HepG2 (cell line): ENCODE results near the gene PYDC2. TPM values are rescaled to one million over a fixed set of nuclear protein-coding genes. Genes with fewer than 3 reads are reported as not detected.

Experiments
- ATAC-seq: fragments of 200-7000 bp; cut with Tn5 transposase; 3 replicates; pipeline ENCODE4 v1.9.1; 2020; ENCODE audit warnings: mild to moderate bottlenecking, moderate library complexity
- BruUV-seq: library from RNA; stranded (reverse); fragments of 400-500 nt; replicated peaks from 2 replicates; lab custom pipeline; 2021; lab: Mats Ljungman, UMichigan
- CTCF ChIA-PET: fragments of 300-600 bp; formaldehyde crosslinking; extraction: SDS; loops from one replicate; lab custom pipeline; 2021; ENCODE audit warnings: low total read pairs, inconsistent platforms, low intra/inter-chr PET ratio; lab: Yijun Ruan, JAX
- POLR2A ChIA-PET: fragments of 350-600 bp; sonication (Branson Sonifier 250); formaldehyde crosslinking; loops from one replicate; lab custom pipeline; 2020; ENCODE audit warnings: antibody characterized with exemption, inconsistent platforms; lab: Yijun Ruan, JAX
- DNase-seq: peaks from one replicate; pipeline ENCODE4 v3.0.0-alpha.2; 2015; ENCODE audit warnings: low spot score
- FAIRE-seq: peaks from 3 replicates; lab custom pipeline; 2011; peaks lifted over from hg19 to GRCh38; lab: Jason Lieb, UNC
- H2AFZ ChIP-seq: one replicate; pipeline ENCODE4 v1.6.1; 2011; ENCODE audit warnings: low read length, inconsistent platforms
- H3K27ac ChIP-seq: fragments of 300-600 bp; 3 replicates; pipeline ENCODE4 v1.8.0; 2011; ENCODE audit warnings: mixed run types, mild to moderate bottlenecking, mixed read lengths, low read length, inconsistent platforms; ENCODE audit not compliant: insufficient read depth; ENCODE audit errors: extremely low read length
- H3K27me3 ChIP-seq, 2 experiments: fragments of 200-600 bp in 1 of 2; 2 replicates in 1 of 2; 3 replicates in 1 of 2; pipeline versions ENCODE4 v1.6.0 to v1.8.0; 2011; ENCODE audit warnings: low read length in 2 of 2, mild to moderate bottlenecking in 2 of 2, moderate library complexity in 2 of 2, inconsistent platforms in 1 of 2; ENCODE audit not compliant: insufficient read depth in 2 of 2, control insufficient read depth in 1 of 2
- H3K36me3 ChIP-seq, 2 experiments: fragments of 200-600 bp in 1 of 2; replicated peaks in 1 of 2; 2 replicates in 1 of 2; 3 replicates in 1 of 2; pipeline versions ENCODE4 v1.5.1 to v1.8.0; 2011; ENCODE audit warnings: low read length in 2 of 2, inconsistent platforms in 1 of 2; ENCODE audit not compliant: insufficient read depth in 2 of 2, control insufficient read depth in 1 of 2
- H3K4me1 ChIP-seq: 2 replicates; pipeline ENCODE4 v1.5.1; 2012; ENCODE audit warnings: low read length, inconsistent platforms; ENCODE audit not compliant: insufficient read depth
- H3K4me2 ChIP-seq: 2 replicates; pipeline ENCODE4 v1.6.0; 2011; ENCODE audit warnings: low read depth, low read length, inconsistent platforms
- H3K4me3 ChIP-seq, 3 experiments: fragments of 200-600 bp in 1 of 3; sonication (generic), shearing (Covaris generic) in 1 of 3; replicated peaks in 1 of 3; 2 replicates each; pipeline ENCODE4 v1.5.1; 2011 to 2016; ENCODE audit warnings: low read length in 3 of 3, inconsistent platforms in 2 of 3, low read depth in 2 of 3, mild to moderate bottlenecking in 2 of 3, control low read depth in 1 of 3, mixed read lengths in 1 of 3; ENCODE audit not compliant: insufficient read depth in 1 of 3
- H3K79me2 ChIP-seq: one replicate; pipeline ENCODE4 v1.6.1; 2011; ENCODE audit warnings: low read length, inconsistent platforms; ENCODE audit not compliant: insufficient read depth
- H3K9ac ChIP-seq: 2 replicates; pipeline ENCODE4 v1.6.0; 2011; ENCODE audit warnings: mild to moderate bottlenecking, low read depth, low read length, inconsistent platforms; ENCODE audit not compliant: insufficient read depth
- H3K9me3 ChIP-seq: 2 replicates; pipeline ENCODE4 v1.5.1; 2012; ENCODE audit warnings: mild to moderate bottlenecking, low read length
- H4K20me1 ChIP-seq: 2 replicates; pipeline ENCODE4 v1.6.0; 2011; ENCODE audit warnings: inconsistent platforms, mild to moderate bottlenecking, low read length, moderate library complexity; ENCODE audit not compliant: insufficient read depth
- SP2 ChIP-seq: sonication (generic); formaldehyde crosslinking; IDR thresholded peaks from 2 replicates; pipeline ENCODE4 v1.5.1; 2020; ENCODE audit warnings: mild to moderate bottlenecking, missing genetic modification reagents
- STAT5B ChIP-seq: sonication (generic); formaldehyde crosslinking; IDR thresholded peaks from 2 replicates; pipeline ENCODE4 v1.4.0; 2020; ENCODE audit warnings: missing genetic modification reagents
- TP53 ChIP-seq: sonication (generic); formaldehyde crosslinking; conservative IDR thresholded peaks from 2 replicates; pipeline ENCODE4 v1.4.0; 2020; ENCODE audit warnings: missing genetic modification reagents
- ZBTB2 ChIP-seq: sonication (generic); formaldehyde crosslinking; IDR thresholded peaks from 2 replicates; pipeline ENCODE4 v1.8.0; 2022; ENCODE audit warnings: low read depth, missing genetic modification reagents
- ZFP36 ChIP-seq: fragments of 150-350 bp; IDR thresholded peaks from 2 replicates; pipeline ENCODE4 v1.6.1; 2018; ENCODE audit warnings: borderline replicate concordance, low read length, low read depth; ENCODE audit not compliant: partially characterized antibody
- ZNF280B ChIP-seq: sonication (generic); formaldehyde crosslinking; IDR thresholded peaks from 2 replicates; pipeline ENCODE4 v1.5.0; 2020; ENCODE audit warnings: missing genetic modification reagents, mild to moderate bottlenecking, borderline replicate concordance
- WGBS: methylation state at CpG from one replicate; pipeline ENCODE4 v1.1.6; 2017; ENCODE audit warnings: low lambda C conversion rate; 5-methylcytosine and 5-hydroxymethylcytosine counted together
- in situ Hi-C: cut with HindIII; loops from 2 replicates; pipeline ENCODE4 v1.10.0; 2017; ENCODE audit warnings: low pct_unique_long_range_greater_than_20kb; ENCODE audit not compliant: extremely low pct_ligation_motif_present
- intact Hi-C: fragments of 100-400 bp; cut with micrococcal nuclease; formaldehyde crosslinking; loops from one replicate; pipeline ENCODE4 v1.10.0; 2022; ENCODE audit not compliant: unreplicated experiment
- polyA plus RNA-seq, 8 experiments: library from polyadenylated mRNA; depleted of rRNA in 3 of 8; stranded (reverse) in 7 of 8; unstranded in 1 of 8; fragments of >200 nt; fragmentation: Illumina TruSeq in 4 of 8; extraction: Trizol in 4 of 8; gene quantifications; 2 replicates each; pipeline versions ENCODE4 v1.2.1 to v1.2.3, GENCODE V29; 2011 to 2016; ENCODE audit warnings: low read depth in 4 of 8, missing spikeins in 1 of 8, mixed read lengths in 1 of 8; ENCODE audit not compliant: insufficient read depth in 1 of 8
- total RNA-seq, 5 experiments: library from RNA; depleted of rRNA; stranded (reverse); fragments of >200 nt; fragmentation: Illumina TruSeq; extraction: Trizol; gene quantifications; 2 replicates each; pipeline ENCODE4 v1.2.3, GENCODE V29; 2016; ENCODE audit warnings: low read depth in 1 of 5

Gene PYDC2
- total and polyA plus RNA-seq, 2 of the 13 experiments (the other 11 are each of a cell fraction or from before 2014, with no cell fraction given): not detected

GRCh38 chr3:191435981-191436380 lies 25.0 kb upstream of the PYDC2 start:
- Histone ChIP-seq H3K4me1 (peaks cover 10% of the 10 kb centered on the region), H3K9me3 (no peaks in the 10 kb centered on the region), H2AFZ (no peak overlapping the region), H3K36me3 (no peaks in the 10 kb centered on the region), H4K20me1 (no peaks in the 10 kb centered on the region), H3K4me2 (no peak overlapping the region), H3K9ac (no peak overlapping the region), H3K27ac (no peak overlapping the region), H3K4me3 (no peak overlapping the region), H3K27me3 (no peaks in the 10 kb centered on the region; a peak in 1 of 5 replicates), H3K79me2 (no peaks in the 10 kb centered on the region)
- TF ChIP-seq STAT5B (CRISPR knock-in tag): no peak
- TF ChIP-seq ZBTB2 (CRISPR knock-in tag): no peak
- no peak for TF ChIP-seq ZNF280B (CRISPR knock-in tag)
- no peak for TF ChIP-seq SP2
- TF ChIP-seq ZFP36: no peak
- no peak for TF ChIP-seq TP53 (CRISPR knock-in tag)
- BruUV-seq: no TSS peak
- no peak for ATAC-seq
- intact Hi-C loops (no loop called here), in situ Hi-C loops (no loop called here)
- ChIA-PET POLR2A (no interaction called here), CTCF (no interaction called here)
- WGBS: 1% methylated on average over 2 of the region's 2 CpGs
- FAIRE-seq: no peak
- no peak for DNase-seq
